GM21528 (cell line): ENCODE results near the gene FAM174C.

Experiments
- ATAC-seq: cut with Tn5 transposase; IDR thresholded peaks from one replicate; pipeline ENCODE4 v1.9.1; 2021; ENCODE audit warnings: mild to moderate bottlenecking, moderate library complexity; ENCODE audit not compliant: unreplicated experiment, low FRiP score

Gene FAM174C

GRCh38 chr19:1275260-1275975 is at the start of gene FAM174C:
Gene FAM174C, plus strand, starts transcription at chr19:1275530. Its CDS starts 20 bp downstream, at chr19:1275550.
- peak; percentile 66 for ATAC-seq

- no peak for ATAC-seq
These were observed 49.2 kb upstream of the FAM174C start for GRCh38 chr19:1226227-1226518.

- no peak for ATAC-seq
These were observed 48.6 kb upstream of the FAM174C start for GRCh38 chr19:1226522-1227303.

GRCh38 chr19:1227304-1228054 is 47.9 kb upstream of the FAM174C start:
- ATAC-seq: no peak

- no peak for ATAC-seq
These were observed 47.0 kb upstream of the FAM174C start for GRCh38 chr19:1228161-1228957.

- no peak for ATAC-seq
These were observed 46.0 kb upstream of the FAM174C start for GRCh38 chr19:1229056-1229923.

GRCh38 chr19:1229924-1230782 is 45.2 kb upstream of the FAM174C start:
- ATAC-seq: no peak

- no peak for ATAC-seq
These were observed 44.4 kb upstream of the FAM174C start for GRCh38 chr19:1230783-1231489.

- ATAC-seq: no peak
These were observed 43.3 kb upstream of the FAM174C start for GRCh38 chr19:1231729-1232637.

- no peak for ATAC-seq
These were observed 42.7 kb upstream of the FAM174C start for GRCh38 chr19:1232652-1233072.

GRCh38 chr19:1233115-1233667 is 42.1 kb upstream of the FAM174C start:
- ATAC-seq: no peak

GRCh38 chr19:1234051-1234954 is 41.0 kb upstream of the FAM174C start:
- ATAC-seq: no peak

GRCh38 chr19:1234955-1235380 is 40.4 kb upstream of the FAM174C start:
- no peak for ATAC-seq

- ATAC-seq: no peak
These were observed 39.4 kb upstream of the FAM174C start for GRCh38 chr19:1235625-1236538.

GRCh38 chr19:1236576-1236975 is 38.8 kb upstream of the FAM174C start:
- no peak for ATAC-seq
